Smooth muscle cell (in vitro differentiated cells): ENCODE measurements around the gene IL6. TPM values are rescaled to one million over a fixed set of nuclear protein-coding genes. Genes with fewer than 3 reads are reported as not detected.
A peak's percentile ranks its signal among the peaks of the same experiment; 100 is the strongest.

Experiments used
- DNase-seq: peaks from one replicate; lab custom pipeline; 2025; ENCODE audit not compliant: unreplicated experiment; lab: John Stamatoyannopoulos, UW
- H2AFZ ChIP-seq: fragments of 200-600 bp; sonication (generic); 2 replicates; pipeline ENCODE4 v1.6.0; 2016; ENCODE audit warnings: antibody characterized with exemption, low read depth, mild to moderate bottlenecking
- H3F3A ChIP-seq: fragments of 200-600 bp; sonication (generic); 2 replicates; pipeline ENCODE4 v1.6.0; 2017; ENCODE audit warnings: antibody characterized with exemption, low read depth
- H3K27ac ChIP-seq: fragments of 200-600 bp; sonication (generic); 2 replicates; pipeline ENCODE4 v1.5.1; 2016; ENCODE audit warnings: low read depth, mild to moderate bottlenecking
- H3K27me3 ChIP-seq: fragments of 200-600 bp; sonication (generic); 2 replicates; pipeline ENCODE4 v1.6.1; 2016; ENCODE audit warnings: low read depth, mild to moderate bottlenecking
- H3K36me3 ChIP-seq: fragments of 200-600 bp; sonication (generic); 2 replicates; pipeline ENCODE4 v1.5.1; 2016; ENCODE audit warnings: low read depth
- H3K4me1 ChIP-seq: fragments of 200-600 bp; sonication (generic); 2 replicates; pipeline ENCODE4 v1.5.1; 2016; ENCODE audit warnings: low read depth
- H3K4me2 ChIP-seq: fragments of 200-600 bp; sonication (generic); 2 replicates; pipeline ENCODE4 v1.6.0; 2016; ENCODE audit warnings: mild to moderate bottlenecking
- H3K4me3 ChIP-seq: fragments of 200-600 bp; sonication (generic); 2 replicates; pipeline ENCODE4 v1.5.1; 2016; ENCODE audit warnings: mild to moderate bottlenecking
- H3K79me2 ChIP-seq: fragments of 200-600 bp; sonication (generic); 2 replicates; pipeline ENCODE4 v1.6.0; 2016; ENCODE audit warnings: low read depth, mild to moderate bottlenecking
- H3K9ac ChIP-seq: fragments of 200-600 bp; sonication (generic); 2 replicates; pipeline ENCODE4 v1.6.0; 2016; ENCODE audit warnings: low read depth
- H3K9me3 ChIP-seq: fragments of 200-600 bp; sonication (generic); replicated peaks from 2 replicates; pipeline ENCODE4 v1.5.1; 2016; ENCODE audit warnings: low read depth
- H4K20me1 ChIP-seq: fragments of 200-600 bp; sonication (generic); 2 replicates; pipeline ENCODE4 v1.6.0; 2016; ENCODE audit warnings: low read depth
- CTCF ChIP-seq: fragments of 200-600 bp; sonication (generic); IDR thresholded peaks from 2 replicates; pipeline ENCODE4 v1.5.1; 2017; ENCODE audit warnings: borderline replicate concordance, mild to moderate bottlenecking, antibody characterized with exemption; ENCODE audit not compliant: insufficient read depth, poor library complexity, severe bottlenecking
- WGBS: methylation state at CpG from one replicate; pipeline ENCODE4 v1.1.7; 2016; ENCODE audit warnings: low lambda C conversion rate; 5-methylcytosine and 5-hydroxymethylcytosine counted together
- polyA plus RNA-seq: library from polyadenylated mRNA; unstranded; fragments of >200 nt; fragmentation: Nextera tagmentation; extraction: Ambion mirVana; gene quantifications from 2 replicates; pipeline ENCODE4 v1.2.1, GENCODE V29; 2016
- total RNA-seq: library from RNA; depleted of rRNA; stranded (reverse); fragments of >200 nt; gene quantifications from 2 replicates; pipeline ENCODE4 v1.2.3, GENCODE V29; 2014

The IL6 gene
- total and polyA plus RNA-seq, 2 experiments from 2014 or later = 0.31 to 19.1 TPM

- no peak for DNase-seq
- no peaks in the 10 kb centered on the region for H3K27me3 ChIP-seq
- H3K79me2 ChIP-seq = no peaks in the 10 kb centered on the region
- H3K36me3 ChIP-seq = no peaks in the 10 kb centered on the region
- no peaks in the 10 kb centered on the region for H3K4me1 ChIP-seq
- 51% methylated on average over 4 of the region's 4 CpGs for WGBS
- no peak overlapping the region for H3K4me3 ChIP-seq
- H4K20me1 ChIP-seq = no peaks in the 10 kb centered on the region
- peak overlapping the region; percentile 68 for H2AFZ ChIP-seq
- H3K9me3 ChIP-seq = no peaks in the 10 kb centered on the region
- peaks cover 6% of the 10 kb centered on the region for H3F3A ChIP-seq
- peak overlapping the region; percentile 32 for H3K27ac ChIP-seq
- no peak overlapping the region for H3K4me2 ChIP-seq
- TF ChIP-seq CTCF = no peak
- no peak overlapping the region for H3K9ac ChIP-seq
These were observed 30.3 kb upstream of the IL6 start for GRCh38 chr7:22696541-22697228.

- Histone ChIP-seq H3K9ac (no peak overlapping the region), H3K27ac (no peak overlapping the region), H3K4me3 (no peak overlapping the region), H3K4me2 (no peak overlapping the region), H3K9me3 (no peaks in the 10 kb centered on the region), H4K20me1 (no peaks in the 10 kb centered on the region), H3K27me3 (no peaks in the 10 kb centered on the region), H3K36me3 (no peaks in the 10 kb centered on the region), H3F3A (peaks cover 6% of the 10 kb centered on the region), H3K79me2 (no peaks in the 10 kb centered on the region), H3K4me1 (no peaks in the 10 kb centered on the region), H2AFZ (no peak overlapping the region)
- no peak for DNase-seq
- 85% methylated on average over 2 of the region's 2 CpGs for WGBS
- TF ChIP-seq CTCF = no peak
These were observed 29.6 kb upstream of the IL6 start for GRCh38 chr7:22697322-22697859.

GRCh38 chr7:22697876-22698606, 29.0 kb upstream of the IL6 start:
- H3F3A ChIP-seq = peaks cover 6% of the 10 kb centered on the region
- no peaks in the 10 kb centered on the region for H3K36me3 ChIP-seq
- H2AFZ ChIP-seq = no peak overlapping the region
- H3K4me1 ChIP-seq = peaks cover 3% of the 10 kb centered on the region
- no peak for DNase-seq
- H3K4me2 ChIP-seq = no peak overlapping the region
- 28% methylated on average over 2 of the region's 2 CpGs for WGBS
- H3K9ac ChIP-seq = no peak overlapping the region
- H3K9me3 ChIP-seq = no peaks in the 10 kb centered on the region
- H3K27me3 ChIP-seq = no peaks in the 10 kb centered on the region
- TF ChIP-seq CTCF = no peak
- H3K4me3 ChIP-seq = no peak overlapping the region
- no peaks in the 10 kb centered on the region for H3K79me2 ChIP-seq
- no peaks in the 10 kb centered on the region for H4K20me1 ChIP-seq
- peak overlapping the region; percentile 0 for H3K27ac ChIP-seq
